ENCODE data around the gene HOXB6.

HOXB6 gene

DNA sequence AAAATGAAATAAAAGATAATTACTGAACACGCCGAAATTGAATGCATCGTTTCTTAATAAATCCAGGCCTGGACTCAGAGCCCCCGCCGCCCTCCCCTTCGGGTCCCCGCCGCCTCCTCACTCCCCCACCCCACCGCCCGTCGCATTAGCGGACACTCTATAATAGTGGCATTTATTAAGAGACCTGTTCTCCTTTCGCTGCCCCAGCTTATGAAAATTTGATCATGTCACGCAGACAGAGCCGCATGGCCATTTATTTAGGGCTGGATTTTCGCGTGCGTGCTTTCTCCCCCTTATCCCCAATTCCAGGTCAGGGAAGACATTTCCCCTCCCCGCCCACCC lies 53.6 kb downstream of the HOXB6 start:
- no peak for DNase-seq

DNA sequence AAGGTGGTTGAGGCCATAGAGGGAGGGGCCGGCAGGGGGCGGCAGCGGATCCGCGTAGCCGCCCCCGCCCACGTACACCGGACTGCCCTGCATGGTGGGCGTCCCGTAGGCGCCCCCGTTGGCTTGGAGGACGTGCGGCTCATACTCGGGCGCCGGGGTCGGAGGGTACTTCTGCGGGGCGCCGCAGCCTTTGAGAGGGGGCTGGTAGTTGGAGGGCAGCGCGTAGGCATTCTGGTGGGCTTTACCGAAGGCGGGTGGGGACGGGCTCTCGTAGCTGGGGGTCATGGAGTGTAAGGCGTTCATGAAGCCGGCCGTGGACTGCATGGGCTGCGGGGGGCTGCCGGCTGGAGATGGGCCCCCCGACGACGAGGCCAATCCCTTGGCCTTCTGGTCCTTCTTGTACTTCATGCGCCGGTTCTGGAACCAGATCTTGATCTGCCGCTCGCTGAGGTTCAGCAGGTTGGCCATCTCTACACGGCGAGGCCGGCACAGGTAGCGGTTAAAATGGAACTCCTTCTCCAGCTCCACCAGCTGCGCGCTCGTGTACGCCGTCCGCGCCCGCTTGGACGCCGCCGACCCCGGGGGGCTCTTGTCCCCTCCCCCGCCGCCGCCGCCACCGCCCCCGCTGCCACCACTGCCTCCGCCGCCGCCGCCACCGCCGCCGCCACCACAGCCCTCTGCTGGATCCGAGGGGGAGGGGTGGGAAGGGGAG lies 54.1 kb downstream of the HOXB6 start:
- no peak for DNase-seq

DNA sequence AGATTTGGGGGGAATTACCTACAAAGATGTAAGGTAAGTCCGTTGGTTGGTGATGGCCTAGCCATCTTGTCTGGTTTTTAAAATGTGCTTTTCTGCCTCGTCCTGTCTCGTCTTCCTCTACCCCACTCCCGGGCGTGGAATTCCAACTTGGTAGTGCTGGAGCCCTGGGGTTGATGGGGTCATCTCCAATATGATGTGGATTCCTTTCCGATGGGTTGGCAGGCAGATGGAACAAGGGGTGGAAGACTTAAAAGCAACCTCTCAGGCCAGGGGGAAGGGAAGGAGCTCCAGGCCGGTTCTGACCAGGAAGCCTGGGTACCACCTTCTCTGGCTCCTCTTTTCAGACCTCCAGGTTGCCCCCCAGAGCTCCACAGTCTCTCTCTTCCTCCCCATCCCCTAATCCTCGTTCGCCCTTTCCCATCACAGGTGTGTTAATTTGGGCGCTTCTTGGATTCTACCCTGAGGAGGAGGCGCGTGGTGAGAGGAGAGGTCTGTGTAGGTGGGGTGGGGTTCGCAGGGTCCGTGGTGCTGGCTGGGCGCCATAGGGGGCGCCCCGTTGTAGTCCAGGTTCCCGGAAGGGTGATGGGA lies 54.8 kb downstream of the HOXB6 start:
- DNase-seq: no peak

DNA sequence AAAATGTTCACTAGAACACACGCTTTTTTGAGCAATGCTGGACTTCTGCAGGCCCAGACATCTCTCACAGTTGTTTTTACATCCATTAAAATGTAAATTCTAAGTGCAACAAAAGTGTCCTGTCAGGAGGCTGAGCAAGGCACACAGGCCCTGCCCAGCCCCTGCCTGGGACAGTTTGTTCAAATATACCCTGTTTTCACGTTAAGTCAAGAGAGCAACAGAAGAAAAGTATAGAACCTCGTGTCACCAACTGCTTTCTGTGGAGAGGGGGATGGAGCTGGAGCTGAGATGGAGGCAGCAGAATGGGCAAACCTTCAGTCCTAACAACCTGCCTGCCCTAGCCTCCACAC lies 55.5 kb downstream of the HOXB6 start:
- DNase-seq: no peak

DNA sequence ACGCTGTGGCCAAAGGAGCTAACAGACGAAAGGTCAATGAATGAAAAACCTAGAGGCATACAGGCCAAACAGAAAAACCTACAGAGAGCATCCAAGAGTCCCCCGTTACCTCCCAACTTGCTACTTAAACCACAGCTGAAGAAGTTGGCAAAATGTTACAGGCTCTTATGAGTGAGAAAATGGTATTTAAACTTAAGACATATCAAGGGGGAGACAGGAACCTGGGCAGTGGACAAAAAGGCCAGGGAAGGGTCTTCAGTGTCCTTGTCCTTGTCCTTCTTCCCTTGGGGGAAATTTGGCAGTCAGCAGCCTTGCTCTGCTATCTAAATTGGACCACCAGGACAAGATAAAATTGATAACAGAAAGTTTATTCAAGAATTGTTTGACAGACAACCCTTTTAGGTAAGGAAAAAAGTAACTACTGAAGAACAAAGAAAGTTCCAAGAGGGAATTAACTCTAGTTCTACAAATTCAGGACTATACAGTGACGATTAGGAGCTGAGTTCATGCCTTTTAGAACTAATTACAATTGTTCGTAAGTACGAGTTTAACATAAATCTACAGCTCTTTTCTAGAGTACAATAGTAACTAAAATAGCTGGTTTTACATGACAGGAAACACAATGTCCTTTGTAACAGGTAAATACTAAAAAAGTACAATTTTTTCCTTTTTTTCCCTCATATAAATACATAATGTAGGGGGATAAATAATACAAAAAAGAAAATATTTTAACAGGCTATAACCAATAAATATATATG lies 56.1 kb downstream of the HOXB6 start:
- no peak for DNase-seq

DNA sequence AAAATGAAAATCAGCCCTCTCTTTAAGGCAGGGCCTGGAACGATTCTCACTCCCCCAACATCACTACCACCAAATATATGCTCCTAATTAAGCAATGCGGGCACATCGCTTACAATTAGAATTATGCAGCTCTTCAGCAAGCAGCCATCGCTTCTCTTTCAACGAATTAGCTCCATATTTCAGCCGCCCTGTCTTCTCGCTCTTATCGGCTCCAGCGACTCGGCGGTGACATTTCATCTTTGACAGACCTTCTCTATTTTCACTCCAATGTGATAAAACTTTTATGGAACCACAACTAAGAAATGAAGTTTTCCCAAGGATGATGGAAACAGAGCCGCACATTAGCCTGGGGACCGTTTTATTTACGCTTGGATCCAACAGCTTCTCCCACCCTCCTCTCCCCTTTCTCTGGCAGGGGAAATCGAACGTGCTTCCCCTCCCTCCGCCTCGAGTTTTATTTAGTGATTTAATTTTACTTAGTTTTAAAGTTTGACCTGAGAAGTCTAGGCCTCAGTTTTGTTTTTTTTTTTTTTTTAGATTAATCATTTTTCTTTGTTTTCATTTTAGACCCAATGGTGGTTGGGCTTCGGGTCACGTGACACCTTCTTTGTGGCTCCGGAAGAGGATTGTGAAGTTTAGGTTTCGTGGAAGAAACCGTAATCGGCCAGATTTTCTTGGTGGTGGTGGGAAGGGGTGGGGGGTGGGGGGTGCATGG lies 56.8 kb downstream of the HOXB6 start:
- DNase-seq: no peak

DNA sequence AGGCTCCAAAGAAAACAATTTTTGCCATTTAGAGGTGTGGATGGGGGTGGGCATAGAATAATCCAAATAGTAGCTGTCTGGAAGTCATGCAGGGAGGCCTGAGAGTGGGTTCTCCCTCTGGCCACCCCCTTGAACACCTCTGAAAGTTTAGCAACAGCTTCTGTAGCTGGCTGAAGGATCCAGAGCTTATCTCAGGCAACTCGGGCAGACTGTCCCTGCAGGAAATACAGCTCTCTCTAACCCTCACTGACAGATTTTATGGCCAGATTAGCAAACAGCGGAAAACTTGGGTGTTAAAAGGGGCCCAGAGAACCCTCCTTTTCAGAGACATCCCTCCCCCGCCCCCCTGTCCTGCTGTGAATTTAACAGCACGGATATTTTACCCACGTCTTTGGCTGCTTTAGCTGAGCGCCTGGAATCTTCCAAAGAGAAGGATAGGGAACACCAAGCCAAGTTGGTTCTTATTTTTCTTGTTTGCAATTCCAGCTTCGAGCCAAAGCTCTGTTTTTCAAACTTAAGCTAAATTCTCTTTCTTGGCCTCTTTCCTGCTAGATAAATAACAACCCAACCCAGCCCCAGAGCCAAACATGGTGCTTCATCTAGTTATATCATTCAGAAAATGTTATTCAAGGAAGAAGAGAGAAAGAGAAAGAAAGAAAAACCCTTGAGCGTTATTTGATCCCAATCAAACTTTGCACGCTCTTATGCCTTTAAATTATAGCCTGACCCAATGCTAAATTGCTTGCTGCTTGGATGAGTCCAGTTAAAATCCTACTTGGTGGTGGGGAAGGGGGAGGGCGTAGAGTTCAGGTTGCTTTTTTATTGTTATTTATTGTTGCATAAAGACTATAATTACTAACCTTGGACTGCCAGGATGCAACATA lies 57.6 kb downstream of the HOXB6 start:
- no peak for DNase-seq

DNA sequence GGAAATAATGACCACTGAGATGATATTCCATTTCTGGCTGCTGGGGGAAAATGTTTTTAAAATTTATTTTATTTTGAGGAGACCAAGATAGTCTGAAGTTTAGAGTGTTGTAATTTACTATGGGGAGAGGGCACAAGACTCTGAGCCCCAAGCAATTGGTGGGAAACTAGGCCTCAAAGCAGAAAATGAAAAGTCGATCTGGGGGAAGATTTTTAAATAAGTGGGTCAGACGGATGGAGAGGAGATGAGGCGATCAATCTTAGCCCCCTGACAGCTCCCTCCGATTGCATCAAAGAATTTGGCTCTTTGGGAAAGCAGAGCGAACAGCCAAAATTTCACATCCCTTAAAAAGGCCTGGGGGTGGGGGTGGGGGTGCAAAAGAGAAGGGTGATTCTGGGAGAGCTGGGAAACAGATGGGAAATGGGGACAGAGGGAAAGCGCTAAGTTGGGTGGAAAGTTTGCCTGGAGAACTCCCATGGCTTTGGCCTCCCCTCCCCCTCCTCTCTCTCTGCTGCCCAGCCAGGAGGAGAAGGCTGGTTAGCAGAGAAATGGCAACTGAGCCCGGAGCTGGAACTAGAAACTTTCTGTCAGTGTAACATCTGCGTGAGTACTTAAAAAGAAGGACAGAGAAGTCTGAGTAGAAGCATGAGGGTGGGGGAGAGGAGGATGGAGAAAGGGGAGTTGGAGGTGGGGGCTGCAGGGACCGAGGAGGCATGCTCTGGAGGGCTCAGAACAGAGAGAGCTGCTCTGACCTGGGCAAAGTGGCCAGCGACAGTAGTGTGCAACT lies 58.5 kb downstream of the HOXB6 start:
- no peak for DNase-seq
